Inflammatory macrophage treated with lipopolysaccharide for 1 hour (primary cell): ENCODE results near the gene ZNF33A.
A peak's percentile ranks its signal among the peaks of the same experiment; 100 is the strongest.
"Not testable (repeated sequence)": the region's sequence is repeated elsewhere in the genome, so short reads cannot be mapped to it uniquely, and the experiment has no call there.

ENCODE experiments used
- DNase-seq, 2 donors: peaks; one replicate each; pipeline ENCODE4 v3.0.0-alpha.2; 2020 to 2022

ZNF33A gene

GRCh38 chr10:38047666-38048065, 37.2 kb downstream of the ZNF33A start:
- no peak for DNase-seq

DNA sequence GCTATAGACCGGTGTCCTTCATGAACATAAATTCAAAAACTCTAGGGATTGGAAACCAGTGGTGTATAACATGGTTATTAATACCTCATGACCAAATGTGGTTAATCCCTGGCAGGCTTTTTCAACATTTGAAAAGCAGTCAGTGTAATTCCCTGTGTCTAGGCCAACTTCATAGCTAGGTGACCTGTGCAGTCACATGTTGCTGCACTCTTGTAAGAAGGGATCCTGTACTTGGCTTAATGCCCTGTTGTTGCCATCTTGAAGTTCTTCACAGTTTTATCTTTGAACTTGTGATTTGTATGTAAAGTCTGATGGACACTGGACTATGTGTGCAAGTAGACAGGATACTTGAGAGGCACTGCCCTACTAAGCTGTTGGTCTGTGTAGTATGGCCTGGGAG, 39.7 kb downstream of the ZNF33A start:
- DNase-seq: no peak

DNA sequence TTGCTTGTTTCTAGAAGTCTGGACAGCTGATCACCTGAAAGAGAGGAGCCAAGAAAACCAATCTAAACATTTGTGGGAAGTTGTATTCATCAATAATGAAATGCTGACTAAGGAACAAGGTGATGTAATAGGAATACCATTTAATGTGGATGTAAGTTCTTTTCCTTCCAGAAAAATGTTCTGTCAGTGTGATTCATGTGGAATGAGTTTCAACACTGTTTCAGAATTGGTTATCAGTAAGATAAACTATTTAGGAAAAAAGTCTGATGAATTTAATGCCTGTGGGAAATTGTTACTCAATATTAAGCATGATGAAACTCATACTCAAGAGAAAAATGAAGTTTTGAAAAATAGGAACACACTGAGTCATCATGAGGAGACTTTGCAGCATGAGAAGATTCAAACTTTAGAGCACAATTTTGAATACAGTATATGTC, 43.9 kb downstream of the ZNF33A start:
- peak; percentile 37 to 57 for DNase-seq

DNA sequence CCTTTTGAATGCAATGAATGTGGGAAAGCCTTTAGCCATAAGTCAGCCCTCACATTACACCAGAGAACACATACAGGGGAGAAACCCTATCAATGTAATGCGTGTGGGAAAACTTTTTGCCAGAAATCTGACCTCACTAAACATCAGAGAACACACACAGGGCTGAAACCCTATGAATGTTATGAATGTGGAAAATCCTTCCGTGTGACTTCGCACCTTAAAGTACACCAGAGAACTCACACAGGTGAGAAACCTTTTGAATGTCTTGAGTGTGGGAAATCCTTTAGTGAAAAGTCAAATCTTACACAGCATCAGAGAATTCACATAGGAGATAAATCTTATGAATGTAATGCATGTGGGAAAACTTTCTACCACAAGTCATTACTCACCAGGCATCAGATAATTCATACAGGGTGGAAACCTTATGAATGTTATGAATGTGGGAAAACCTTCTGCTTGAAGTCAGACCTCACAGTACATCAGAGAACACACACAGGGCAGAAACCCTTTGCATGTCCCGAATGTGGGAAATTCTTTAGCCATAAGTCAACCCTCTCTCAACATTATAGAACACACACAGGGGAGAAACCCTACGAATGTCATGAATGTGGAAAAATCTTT, 44.9 kb downstream of the ZNF33A start:
- DNase-seq: not testable (repeated sequence)

- DNase-seq: not testable (repeated sequence)
Observed at GRCh38 chr10:38069663-38070062, 59.2 kb downstream of the ZNF33A start.

GRCh38 chr10:38070501-38070900, 60.0 kb downstream of the ZNF33A start:
- no peak for DNase-seq

GRCh38 chr10:38072552-38072951, 62.1 kb downstream of the ZNF33A start:
- no peak for DNase-seq

GRCh38 chr10:38076687-38077086, 66.2 kb downstream of the ZNF33A start:
- DNase-seq: no peak

DNA sequence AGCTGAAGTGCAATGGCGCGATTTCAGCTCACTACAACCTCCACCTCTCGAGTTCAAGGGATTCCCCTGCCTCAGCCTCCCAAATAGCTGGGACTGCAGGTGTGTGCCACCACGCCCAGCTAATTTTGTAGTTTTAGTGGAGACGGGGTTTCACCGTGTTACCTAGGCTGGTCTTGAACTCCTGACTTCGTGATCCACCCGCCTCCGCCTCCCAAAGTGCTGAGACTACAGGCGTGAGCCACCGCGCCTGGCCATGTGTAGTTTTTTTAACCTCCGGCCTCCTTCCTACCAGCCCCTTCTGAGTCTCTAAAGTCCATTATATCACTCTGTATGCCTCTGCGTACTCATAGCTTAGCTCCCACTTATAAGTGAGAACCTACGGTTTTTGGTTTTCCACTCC, 82.8 kb downstream of the ZNF33A start:
- not testable (repeated sequence) for DNase-seq

- no peak for DNase-seq
Observed at GRCh38 chr10:38093816-38094157, 83.3 kb downstream of the ZNF33A start.

GRCh38 chr10:38094158-38094926, 83.9 kb downstream of the ZNF33A start, which contains the start of gene ZNF37A:
TSS of gene ZNF37A (plus strand) at chr10:38094337. CDS start at chr10:38096618, 2,281 bp downstream.
- DNase-seq: peak; percentile 91 to 99

DNA sequence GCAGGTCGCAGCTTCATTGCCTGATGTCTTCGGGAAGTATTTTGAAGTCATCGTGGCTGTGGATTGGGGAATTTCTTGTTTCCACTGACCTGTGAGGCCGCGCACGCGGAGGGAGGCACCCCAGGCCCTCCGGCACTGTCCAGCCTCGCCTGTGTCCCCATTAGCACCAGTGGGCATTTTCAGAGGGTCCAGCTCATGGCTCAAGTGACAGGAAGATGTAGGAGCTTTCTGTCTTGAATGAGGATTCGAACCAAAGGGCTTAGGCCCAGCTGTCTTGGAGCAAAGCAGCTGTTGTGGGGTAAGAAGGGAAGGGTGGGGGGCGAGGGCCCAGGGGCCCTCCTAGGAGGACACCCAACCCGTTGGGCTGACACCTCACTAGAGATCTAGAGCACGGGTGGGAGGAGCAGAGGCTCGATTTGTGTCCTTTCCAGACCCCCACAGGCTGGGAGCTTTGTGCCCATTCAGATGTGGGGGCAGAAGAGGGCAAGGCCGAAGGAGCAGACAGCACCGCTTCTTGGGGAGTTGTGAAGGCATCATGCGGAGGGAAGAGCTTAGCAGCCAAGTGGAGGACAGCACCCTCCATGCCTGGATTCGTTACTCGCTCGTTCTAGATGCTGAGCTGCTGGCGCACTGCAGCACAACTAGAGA, 84.6 kb downstream of the ZNF33A start:
- DNase-seq: no peak

- DNase-seq: no peak
Observed at GRCh38 chr10:38102880-38103279, 92.4 kb downstream of the ZNF33A start.

DNA sequence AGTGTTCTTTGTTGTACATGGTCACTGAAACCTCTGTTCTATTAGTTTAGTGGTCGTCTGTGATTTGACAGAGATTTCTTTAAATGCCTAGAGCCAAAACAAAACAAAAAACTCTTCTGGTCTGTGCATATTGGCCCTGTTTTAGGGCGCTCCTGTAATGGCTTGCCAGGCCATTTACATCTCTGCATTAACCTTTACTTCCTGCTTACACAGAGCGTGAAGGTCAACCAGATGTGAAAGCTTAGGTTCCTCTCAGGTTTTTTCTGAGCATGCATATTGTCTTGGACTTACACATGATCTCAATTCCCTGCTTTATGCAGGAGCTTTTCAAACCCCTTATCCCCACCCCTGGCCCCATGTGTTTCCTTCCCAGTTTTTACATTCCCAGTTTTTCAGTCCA, 93.3 kb downstream of the ZNF33A start:
- DNase-seq: no peak

- DNase-seq: no peak
Observed at GRCh38 chr10:38112159-38112558, 101.7 kb downstream of the ZNF33A start.
